CD1c-positive myeloid dendritic cell (primary cell): ENCODE results near the gene UNC13D.
"Not testable (repeated sequence)": the region's sequence is repeated elsewhere in the genome, so short reads cannot be mapped to it uniquely, and the experiment has no call there.

ENCODE experiments used
- DNase-seq: peaks from one replicate; pipeline ENCODE4 v3.0.0-alpha.2; 2016; ENCODE audit errors: extremely low spot score

The UNC13D gene

DNA sequence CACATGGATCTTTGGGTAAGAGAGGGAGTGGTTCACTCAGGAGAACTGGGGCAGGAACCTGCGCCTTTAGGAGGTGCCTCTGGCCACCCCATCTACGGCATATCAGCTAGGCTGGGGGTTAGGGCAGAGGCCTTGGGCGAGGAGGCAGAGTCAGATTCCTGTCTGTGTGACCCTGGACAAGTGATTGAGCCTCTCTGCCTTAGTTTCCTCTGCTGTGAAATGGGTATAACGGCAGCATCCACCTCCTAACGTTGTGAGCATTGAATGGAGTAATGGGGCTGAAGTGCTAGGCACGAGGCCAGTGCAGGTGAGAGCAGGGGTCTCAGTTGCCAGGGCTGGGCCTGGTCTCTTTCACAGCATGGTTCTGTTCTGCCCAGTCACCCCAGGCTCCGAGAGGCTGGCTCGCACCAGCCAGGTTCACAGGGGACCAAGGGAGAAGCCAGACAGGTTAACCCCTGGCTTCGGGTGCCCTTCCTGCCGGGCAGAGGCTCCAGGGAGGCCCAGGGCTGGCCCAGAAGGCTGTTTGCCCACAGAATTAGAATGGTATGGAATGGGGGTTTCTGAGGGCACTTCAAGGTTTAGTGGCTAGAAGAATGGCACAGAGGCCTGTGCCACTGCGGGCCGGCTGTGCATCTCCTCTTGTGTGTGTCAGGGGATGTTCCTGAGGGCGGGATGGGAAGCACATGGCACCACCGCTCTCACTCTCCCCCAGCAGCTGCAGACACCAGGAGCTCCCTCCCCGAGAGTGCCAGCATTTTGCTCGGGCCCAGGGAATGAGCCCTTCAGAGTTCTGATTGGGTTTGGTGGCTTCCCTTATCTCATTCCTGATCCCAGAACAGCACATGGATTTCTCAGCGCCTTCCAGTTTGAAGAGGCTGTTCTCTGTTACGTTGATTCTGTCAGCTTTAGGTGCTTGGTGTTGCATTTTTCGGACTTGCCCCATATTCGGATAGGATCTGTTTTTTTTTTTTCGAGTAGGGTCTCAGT lies 23.8 kb downstream of the UNC13D start:
- DNase-seq = no peak

DNA sequence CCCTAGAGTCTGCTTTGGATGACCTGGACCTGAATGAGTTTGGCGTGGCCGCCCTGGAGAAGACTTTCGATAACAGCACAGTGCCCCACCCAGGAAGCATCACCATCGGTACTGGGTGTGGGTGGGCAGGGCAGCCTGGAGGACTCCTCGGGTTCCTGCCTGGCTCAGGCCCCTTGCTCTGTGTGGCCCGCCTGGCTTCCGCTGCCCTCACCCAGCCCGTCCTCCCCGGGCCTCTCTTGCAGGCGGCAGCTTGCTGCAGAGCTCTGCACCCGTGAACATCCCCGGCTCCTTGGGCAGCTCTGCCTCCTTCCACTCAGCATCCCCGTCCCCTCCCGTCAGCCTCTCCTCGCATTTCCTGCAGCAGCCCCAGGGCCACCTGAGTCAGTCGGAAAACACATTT lies 24.5 kb downstream of the UNC13D start:
- DNase-seq = no peak

DNA sequence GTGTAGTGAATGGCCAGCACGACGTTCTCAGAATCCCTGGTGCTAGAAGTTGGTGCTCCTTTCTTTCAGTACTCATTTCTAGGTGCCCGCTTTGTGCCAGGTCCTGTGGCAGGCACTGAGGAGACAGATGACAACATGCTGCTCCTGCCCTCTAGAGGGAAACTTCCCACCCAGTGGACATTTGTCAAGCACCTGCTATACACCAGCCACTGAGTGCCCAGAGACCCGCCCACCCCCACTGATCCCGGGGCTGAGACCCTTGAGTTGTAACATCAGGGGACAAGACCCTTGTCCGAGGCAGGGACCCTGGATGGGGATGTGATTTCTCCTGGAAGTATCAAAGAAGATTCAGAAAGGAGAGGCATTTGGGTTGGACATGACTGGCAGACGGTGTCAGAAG lies 25.1 kb downstream of the UNC13D start:
- DNase-seq = no peak

DNA sequence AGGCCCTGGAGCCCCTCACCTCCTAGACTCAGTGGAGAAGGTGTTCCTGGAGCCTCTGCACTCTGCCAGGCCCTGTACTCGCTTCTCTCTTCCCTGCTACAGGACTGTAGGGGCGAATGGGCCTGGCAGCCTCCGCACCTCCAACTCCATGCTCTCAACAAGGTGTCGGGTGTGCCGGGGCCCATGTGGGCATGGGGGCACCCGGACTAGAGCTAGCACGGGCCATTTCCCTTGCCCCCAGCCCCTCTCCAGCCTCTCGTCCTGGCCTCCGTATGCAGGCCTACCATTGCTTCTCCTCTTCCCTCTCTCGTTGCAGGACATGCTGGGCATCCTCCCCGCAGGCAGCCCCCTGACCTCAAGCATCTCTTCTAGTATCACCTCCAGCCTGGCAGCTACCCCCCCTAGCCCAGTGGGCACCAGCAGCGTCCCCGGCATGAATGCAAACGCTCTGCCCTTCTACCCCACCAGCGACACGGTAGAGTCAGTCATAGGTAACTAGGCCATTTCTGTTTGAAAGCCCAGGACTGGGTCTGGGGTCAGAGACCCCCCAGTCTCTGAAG lies 25.8 kb downstream of the UNC13D start:
- DNase-seq = no peak

DNA sequence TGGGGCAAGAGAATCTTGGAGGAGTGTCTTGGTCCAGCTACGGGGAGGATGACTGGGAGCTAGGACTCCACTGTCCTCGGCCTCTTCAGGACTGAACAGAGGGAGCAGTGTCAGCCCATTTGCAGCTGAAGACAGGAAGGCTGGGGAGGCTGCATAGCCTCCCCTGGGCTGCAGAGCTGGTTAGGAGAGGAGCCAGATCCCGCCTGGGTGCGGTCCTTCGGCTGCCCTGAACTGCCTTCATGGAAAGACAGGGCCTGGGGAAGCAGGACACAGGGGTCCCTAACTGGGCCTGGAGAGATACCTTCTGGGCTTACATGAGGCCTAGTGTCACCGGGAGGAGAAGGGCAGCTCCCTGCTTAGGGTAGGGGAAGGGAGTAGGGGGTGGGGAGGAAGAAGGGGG lies 26.6 kb downstream of the UNC13D start:
- DNase-seq = no peak

- DNase-seq = no peak
These were observed 27.5 kb downstream of the UNC13D start for GRCh38 chr17:75816693-75817092.

GRCh38 chr17:75815399-75815798 lies 28.8 kb downstream of the UNC13D start:
- DNase-seq = no peak

GRCh38 chr17:75814900-75815373 lies 29.3 kb downstream of the UNC13D start:
- no peak for DNase-seq

GRCh38 chr17:75814021-75814395 lies 30.2 kb downstream of the UNC13D start:
- no peak for DNase-seq

GRCh38 chr17:75813081-75814020 lies 30.9 kb downstream of the UNC13D start:
- no peak for DNase-seq

DNA sequence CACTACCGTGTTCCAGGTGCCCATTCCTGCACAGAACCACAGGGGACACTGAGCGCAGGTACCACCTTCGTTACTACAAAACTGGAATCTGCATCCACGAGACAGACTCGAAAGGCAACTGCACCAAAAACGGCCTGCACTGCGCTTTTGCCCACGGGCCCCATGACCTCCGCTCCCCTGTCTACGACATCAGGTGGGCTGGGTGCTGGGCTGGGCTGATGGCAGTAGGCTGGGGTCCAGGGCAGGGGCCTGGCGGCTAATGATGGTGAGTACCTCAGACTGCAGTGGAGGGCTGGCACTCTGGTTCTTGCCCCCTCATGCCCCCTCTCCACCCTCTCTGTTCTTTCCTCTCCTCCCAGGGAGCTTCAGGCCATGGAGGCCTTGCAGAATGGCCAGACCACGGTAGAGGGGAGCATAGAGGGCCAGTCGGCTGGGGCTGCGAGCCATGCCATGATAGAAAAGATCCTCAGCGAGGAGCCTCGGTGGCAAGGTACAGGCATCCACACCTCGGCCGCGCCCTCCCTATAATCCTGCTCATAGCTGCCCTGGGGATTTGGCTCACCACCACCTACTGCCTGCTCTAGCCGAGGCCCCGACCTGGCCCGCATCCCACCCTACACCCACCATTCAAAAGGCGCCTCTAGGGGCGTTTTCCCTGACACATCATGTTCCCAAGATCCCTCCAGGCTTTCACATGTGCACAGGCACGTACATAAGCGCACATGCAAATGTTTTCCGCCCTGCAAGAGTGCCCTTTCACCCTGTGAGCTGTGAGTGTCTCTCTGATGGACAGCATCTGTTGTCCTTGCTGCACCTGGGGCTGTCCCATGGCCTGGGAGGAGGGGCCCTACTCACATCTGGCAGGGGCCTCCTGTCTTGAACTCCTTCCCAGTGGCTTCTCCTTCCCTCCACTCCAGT lies 31.8 kb downstream of the UNC13D start:
- no peak for DNase-seq

DNA sequence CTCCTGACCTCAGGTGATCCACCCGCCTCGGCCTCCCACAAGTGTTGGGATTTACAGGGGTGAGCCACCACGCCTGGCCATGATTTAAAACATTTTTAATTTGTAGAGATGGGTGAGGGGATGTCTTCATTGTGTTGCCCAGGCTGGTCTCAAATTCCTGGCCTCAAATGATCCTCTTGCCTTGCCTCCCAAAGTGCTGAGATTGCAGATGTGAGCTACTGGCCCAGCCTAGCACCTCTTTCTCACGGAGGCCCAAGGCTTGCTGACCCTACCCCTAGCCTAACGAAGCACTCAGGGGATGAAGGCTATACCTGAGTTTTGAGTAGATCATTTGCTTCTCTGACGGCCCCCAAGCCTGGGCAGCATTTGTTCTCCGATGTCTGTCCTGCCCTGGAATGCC lies 33.0 kb downstream of the UNC13D start:
- DNase-seq = no peak

DNA sequence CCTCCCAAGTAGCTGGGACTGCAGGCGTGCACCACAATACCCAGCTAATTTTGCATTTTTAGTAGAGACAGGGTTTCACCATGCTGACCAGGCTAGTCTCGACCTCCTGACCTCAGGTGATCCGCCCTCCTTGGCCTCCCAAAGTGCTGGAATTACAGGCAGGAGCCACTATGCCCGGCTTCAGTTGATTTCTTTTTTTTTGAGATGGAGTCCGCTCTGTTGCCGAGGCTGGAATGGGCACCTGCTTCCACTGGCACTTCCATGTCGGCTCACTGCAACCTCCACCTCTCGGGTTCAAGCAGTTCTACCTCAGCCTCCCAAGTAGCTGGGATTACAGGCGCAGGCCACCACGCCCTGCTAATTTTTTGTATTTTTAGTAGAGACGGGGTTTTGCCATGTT lies 33.4 kb downstream of the UNC13D start:
- DNase-seq = not testable (repeated sequence)

DNA sequence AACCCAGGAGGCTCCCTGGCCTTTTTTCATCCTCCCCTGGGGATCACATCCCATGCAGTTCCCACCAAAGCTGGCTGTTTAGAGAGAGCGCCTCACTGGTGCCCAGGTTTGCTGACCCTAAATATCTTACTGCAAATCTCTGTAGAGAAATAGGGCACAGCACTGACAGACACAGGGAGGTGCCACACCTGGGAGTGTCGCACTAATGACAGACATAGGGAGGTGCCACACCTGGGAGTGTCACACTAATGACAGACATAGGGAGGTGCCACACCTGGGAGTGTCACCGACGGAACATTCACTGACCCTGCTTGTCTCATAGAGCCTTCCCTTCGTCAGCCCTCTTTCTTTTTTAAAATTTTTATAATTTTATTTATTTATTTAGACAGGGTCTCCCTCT lies 34.0 kb downstream of the UNC13D start:
- DNase-seq = no peak

GRCh38 chr17:75809631-75810111 lies 34.5 kb downstream of the UNC13D start:
- DNase-seq = no peak

DNA sequence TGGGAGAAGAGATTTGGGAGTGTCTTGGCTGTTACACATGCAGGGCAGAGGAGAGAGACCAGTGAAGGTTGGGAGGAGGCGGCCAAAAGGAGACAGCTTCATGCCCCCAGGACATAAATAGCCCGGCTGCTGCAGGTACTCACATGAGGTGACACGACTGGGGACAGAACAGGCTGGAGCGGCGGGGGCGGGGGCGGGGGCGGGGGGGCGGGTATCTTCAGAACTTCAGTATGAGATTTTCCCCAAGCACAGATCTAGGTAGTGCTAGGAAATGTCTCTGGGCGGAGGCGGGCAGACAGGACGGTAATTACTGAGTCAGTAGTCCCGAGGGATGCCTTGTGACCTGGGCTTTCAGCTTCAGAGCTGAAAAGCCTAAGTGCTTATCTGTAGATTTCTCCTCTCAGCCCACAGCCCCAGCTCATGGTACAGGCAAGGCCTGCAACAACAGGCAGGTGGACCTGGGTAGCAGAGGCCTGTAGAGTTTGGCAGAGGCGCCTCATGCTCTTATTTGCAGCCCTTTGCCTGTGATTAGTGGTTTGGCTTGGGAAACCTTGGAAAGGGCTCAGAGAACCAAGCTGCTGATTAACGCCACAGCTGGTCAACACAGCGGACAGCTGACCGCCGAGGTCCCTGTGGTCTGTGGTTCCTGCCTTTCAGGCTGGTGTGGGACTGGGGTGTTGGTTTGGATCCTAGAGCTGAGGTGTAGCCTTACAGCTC lies 35.1 kb downstream of the UNC13D start:
- no peak for DNase-seq

GRCh38 chr17:75808549-75808904 lies 35.7 kb downstream of the UNC13D start:
- DNase-seq = no peak

DNA sequence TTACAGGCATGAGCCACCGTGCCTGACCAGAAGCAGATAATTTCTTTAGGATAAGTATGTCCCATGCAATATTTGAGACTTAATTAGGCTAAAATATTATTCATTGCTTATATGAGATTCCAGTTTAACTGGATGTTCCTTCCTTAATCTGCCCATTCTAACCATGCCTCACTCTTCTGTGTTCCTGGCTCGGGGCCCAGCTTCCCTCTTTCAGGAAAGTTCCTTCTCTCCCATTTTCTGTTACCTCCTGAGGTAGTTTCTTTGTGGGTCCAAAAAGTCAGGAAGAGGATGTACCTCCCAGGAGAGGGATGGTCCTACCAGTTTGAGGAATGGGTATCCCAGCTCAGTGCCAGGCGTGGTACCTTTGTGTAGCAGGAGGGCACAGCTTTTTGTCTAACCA lies 36.3 kb downstream of the UNC13D start:
- DNase-seq = no peak

GRCh38 chr17:75806822-75807500 lies 37.2 kb downstream of the UNC13D start:
- no peak for DNase-seq

DNA sequence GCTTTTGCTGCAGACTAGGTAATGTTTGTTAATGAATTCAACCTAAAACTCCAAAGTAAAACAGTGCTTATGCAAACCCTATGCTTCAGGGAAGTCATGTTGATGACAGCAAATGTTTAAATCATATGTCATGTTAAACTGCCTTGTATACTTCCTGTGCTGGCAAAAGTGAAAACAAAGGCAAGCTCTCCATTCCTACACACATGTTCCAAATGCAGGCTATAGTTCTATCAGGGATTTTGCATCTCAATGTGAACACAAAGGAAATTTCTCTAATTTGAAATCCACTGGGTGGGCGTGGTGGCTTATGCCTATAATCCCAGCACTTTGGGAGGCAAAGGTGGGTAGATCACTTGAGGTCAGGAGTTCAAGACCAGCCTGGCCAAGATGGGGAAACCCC lies 40.3 kb downstream of the UNC13D start:
- DNase-seq = no peak
